Esophagus squamous epithelium (tissue), 5 donors: ENCODE measurements around the gene MAU2. TPM values are rescaled to one million over a fixed set of nuclear protein-coding genes. Genes with fewer than 3 reads are reported as not detected.

ENCODE experiments used
- DNase-seq: peaks from one replicate; lab custom pipeline; 2025; lab: John Stamatoyannopoulos, UW
- H3K27ac ChIP-seq, 4 donors: fragments of 200-600 bp; sonication (generic); one replicate each; pipeline ENCODE4 v1.5.1; 2016 to 2019; ENCODE audit warnings: mild to moderate bottlenecking in 1 of 4
- H3K27me3 ChIP-seq, 4 donors: fragments of 200-600 bp; sonication (generic); 1 replicate in 3 of 4; 2 replicates in 1 of 4; pipeline versions ENCODE4 v1.5.1 to v1.6.0; 2017 to 2021; ENCODE audit warnings: antibody characterized with exemption in 1 of 4
- H3K36me3 ChIP-seq, 3 donors: fragments of 200-600 bp; sonication (generic); one replicate each; pipeline ENCODE4 v1.5.1; 2016 to 2019
- H3K4me1 ChIP-seq, 3 donors: fragments of 200-600 bp; sonication (generic); one replicate each; pipeline ENCODE4 v1.5.1; 2017 to 2019
- H3K4me3 ChIP-seq, 4 donors: fragments of 200-600 bp; sonication (generic); 1 replicate in 3 of 4; 2 replicates in 1 of 4; pipeline ENCODE4 v1.5.1; 2016 to 2019; ENCODE audit warnings: mild to moderate bottlenecking in 2 of 4, moderate library complexity in 1 of 4
- H3K9me3 ChIP-seq, 3 donors: fragments of 200-600 bp; sonication (generic); one replicate each; pipeline ENCODE4 v1.5.1; 2016 to 2019
- CTCF ChIP-seq, 6 experiments: fragments of 450-650 bp in 4 of 6; fragments of 200-600 bp in 2 of 6; sonication (generic) in 2 of 6; IDR thresholded peaks; one replicate each; pipeline ENCODE4 v1.5.1; 2016 to 2019; ENCODE audit warnings: antibody characterized with exemption in 6 of 6, mild to moderate bottlenecking in 4 of 6, moderate library complexity in 4 of 6
- POLR2A ChIP-seq, 4 donors: fragments of 450-650 bp; IDR thresholded peaks; one replicate each; pipeline ENCODE4 v1.6.1; 2017; ENCODE audit warnings: antibody characterized with exemption in 4 of 4, mild to moderate bottlenecking in 4 of 4, moderate library complexity in 3 of 4
- WGBS, 2 donors: methylation state at CpG; one replicate each; pipeline ENCODE4 v1.1.5; 2018; 5-methylcytosine and 5-hydroxymethylcytosine counted together
- intact Hi-C: fragments of 100-400 bp; cut with DNase I; formaldehyde crosslinking; loops from one replicate; pipeline ENCODE4 v1.15.0; 2022
- total RNA-seq, 4 donors: library from RNA; depleted of rRNA; stranded (reverse); fragments of >200 nt; gene quantifications; one replicate each; pipeline ENCODE4 v1.1.0, GENCODE V29; 2016
- donor health status: DM: yes; HTN: yes; CAD: no.

Gene MAU2
- total RNA-seq, 4 donors from 2014 or later: 35.4 to 53.2 (median 39.1) TPM

GRCh38 chr19:19276386-19276785 is 44.2 kb upstream of the MAU2 start:
- H3K27ac ChIP-seq: no peak overlapping the region
- no peaks in the 10 kb centered on the region for H3K9me3 ChIP-seq
- intact Hi-C loops: no loop called here
- H3K4me1 ChIP-seq: peaks cover 0 to 13% (median 8%) of the 10 kb centered on the region in 3 donors
- DNase-seq: no peak
- TF ChIP-seq CTCF (IDR thresholded peaks at IDR 0.05): no peak
- TF ChIP-seq POLR2A (IDR thresholded peaks at IDR 0.05): no peak
- H3K36me3 ChIP-seq: peaks cover 38 to 66% (median 39%) of the 10 kb centered on the region in 3 donors
- H3K27me3 ChIP-seq: peaks cover 0 to 28% (median 0%) of the 10 kb centered on the region in 4 donors
- H3K4me3 ChIP-seq: no peak overlapping the region
- 75 to 86% methylated on average over 5 to 6 of the region's 12 CpGs for WGBS, 2 donors

- Histone ChIP-seq H3K36me3 (peaks cover 38 to 70% (median 39%) of the 10 kb centered on the region in 3 donors), H3K27ac (no peak overlapping the region), H3K9me3 (no peaks in the 10 kb centered on the region), H3K4me3 (no peak overlapping the region), H3K27me3 (peaks cover 0 to 28% (median 0%) of the 10 kb centered on the region in 4 donors), H3K4me1 (peaks cover 0 to 13% (median 8%) of the 10 kb centered on the region in 3 donors)
- 94 to 96% methylated on average over 4 to 12 of the region's 20 CpGs for WGBS, 2 donors
- intact Hi-C loops: no loop called here
- TF ChIP-seq POLR2A (IDR thresholded peaks at IDR 0.05) (no peak), CTCF (IDR thresholded peaks at IDR 0.05) (no peak)
- no peak for DNase-seq
These were observed 43.8 kb upstream of the MAU2 start for GRCh38 chr19:19276851-19277250.

- Histone ChIP-seq H3K9me3 (no peaks in the 10 kb centered on the region), H3K4me1 (peaks cover 0 to 3% (median under 1%) of the 10 kb centered on the region in 3 donors), H3K27me3 (peaks cover 0 to 14% (median 0%) of the 10 kb centered on the region in 4 donors), H3K27ac (no peak overlapping the region), H3K4me3 (no peak overlapping the region), H3K36me3 (peaks cover 38 to 85% (median 39%) of the 10 kb centered on the region in 3 donors)
- TF ChIP-seq POLR2A (IDR thresholded peaks at IDR 0.05): no peak
- no peak for TF ChIP-seq CTCF (IDR thresholded peaks at IDR 0.05)
- WGBS, 2 donors: 90 to 93% methylated on average over 5 to 7 of the region's 7 CpGs
- intact Hi-C loops: no loop called here
- DNase-seq: no peak
These were observed 42.3 kb upstream of the MAU2 start for GRCh38 chr19:19278315-19278714.

- no peak for TF ChIP-seq CTCF (IDR thresholded peaks at IDR 0.05)
- WGBS, 2 donors: 88 to 94% methylated on average over 2 to 8 of the region's 19 CpGs
- no peak for DNase-seq
- no peak overlapping the region for H3K4me3 ChIP-seq
- no peaks in the 10 kb centered on the region for H3K4me1 ChIP-seq
- H3K36me3 ChIP-seq: peaks cover 38 to 93% (median 39%) of the 10 kb centered on the region in 3 donors
- H3K9me3 ChIP-seq: no peaks in the 10 kb centered on the region
- no peak overlapping the region for H3K27ac ChIP-seq
- H3K27me3 ChIP-seq: peaks cover 0 to 5% (median 0%) of the 10 kb centered on the region in 4 donors
- intact Hi-C loops: no loop called here
These were observed 41.5 kb upstream of the MAU2 start for GRCh38 chr19:19279062-19279612.

GRCh38 chr19:19279853-19280252 is 40.8 kb upstream of the MAU2 start:
- DNase-seq: no peak
- no peak for TF ChIP-seq CTCF (IDR thresholded peaks at IDR 0.05)
- no peak for TF ChIP-seq POLR2A (IDR thresholded peaks at IDR 0.05)

More at GRCh38 chr19:19279853-19280252, 40.8 kb upstream of the MAU2 start:
- Histone ChIP-seq H3K36me3 (peaks cover 38 to 100% (median 39%) of the 10 kb centered on the region in 3 donors), H3K9me3 (no peaks in the 10 kb centered on the region), H3K27me3 (no peaks in the 10 kb centered on the region), H3K4me3 (no peak overlapping the region), H3K4me1 (no peaks in the 10 kb centered on the region), H3K27ac (no peak overlapping the region)
- WGBS, 2 donors: 80 to 89% methylated on average over 10 to 13 of the region's 16 CpGs
- intact Hi-C loops: no loop called here
